Effector memory CD4-positive, alpha-beta T cell (primary cell): ENCODE results near the gene STK25.
A peak's percentile ranks its signal among the peaks of the same experiment; 100 is the strongest.

ENCODE experiments used
- DNase-seq, 3 donors: peaks; one replicate each; pipeline ENCODE4 v3.0.0-alpha.2; 2020
- H3K27ac ChIP-seq: 2 replicates; pipeline ENCODE4 v1.7.0; 2013; ENCODE audit warnings: mild to moderate bottlenecking, low read length, moderate library complexity; ENCODE audit not compliant: insufficient read depth, poor library complexity, severe bottlenecking
- H3K27me3 ChIP-seq: replicated peaks from 2 replicates; pipeline ENCODE4 v1.7.0; 2013; ENCODE audit warnings: mild to moderate bottlenecking, low read length; ENCODE audit not compliant: insufficient read depth, control insufficient read depth, poor library complexity, severe bottlenecking
- H3K36me3 ChIP-seq: 2 replicates; pipeline ENCODE4 v1.7.0; 2013; ENCODE audit warnings: mild to moderate bottlenecking, low read length, moderate library complexity; ENCODE audit not compliant: control insufficient read depth, insufficient read depth
- H3K4me1 ChIP-seq: 2 replicates; pipeline ENCODE4 v1.7.0; 2013; ENCODE audit warnings: low read length, mild to moderate bottlenecking; ENCODE audit not compliant: control insufficient read depth, insufficient read depth, poor library complexity, severe bottlenecking
- H3K4me3 ChIP-seq: 2 replicates; pipeline ENCODE4 v1.7.0; 2013; ENCODE audit warnings: low read length, low read depth, mild to moderate bottlenecking; ENCODE audit not compliant: insufficient read depth, poor library complexity, severe bottlenecking
- H3K9me3 ChIP-seq: 2 replicates; pipeline ENCODE4 v1.7.0; 2013; ENCODE audit warnings: mild to moderate bottlenecking, low read length, moderate library complexity; ENCODE audit not compliant: control insufficient read depth

Gene STK25

GRCh38 chr2:241548451-241548835, 40.1 kb upstream of the STK25 start:
- H3K4me1 ChIP-seq, result no peaks in the 10 kb centered on the region
- H3K27ac ChIP-seq, result no peak overlapping the region
- no peak for DNase-seq
- H3K4me3 ChIP-seq, result no peak overlapping the region
- no peaks in the 10 kb centered on the region for H3K36me3 ChIP-seq
- H3K27me3 ChIP-seq, result peaks cover 3% of the 10 kb centered on the region
- no peaks in the 10 kb centered on the region for H3K9me3 ChIP-seq

GRCh38 chr2:241547781-241548450, 39.5 kb upstream of the STK25 start:
- DNase-seq, result no peak
- Histone ChIP-seq H3K4me1 (no peaks in the 10 kb centered on the region), H3K4me3 (no peak overlapping the region), H3K9me3 (no peaks in the 10 kb centered on the region), H3K36me3 (no peaks in the 10 kb centered on the region), H3K27me3 (peaks cover 3% of the 10 kb centered on the region), H3K27ac (no peak overlapping the region)

- DNase-seq, result no peak
- Histone ChIP-seq H3K9me3 (no peaks in the 10 kb centered on the region), H3K27me3 (peaks cover 3% of the 10 kb centered on the region), H3K36me3 (no peaks in the 10 kb centered on the region), H3K27ac (no peak overlapping the region), H3K4me3 (no peak overlapping the region), H3K4me1 (no peaks in the 10 kb centered on the region)
Observed at GRCh38 chr2:241546771-241547498, 38.6 kb upstream of the STK25 start.

- Histone ChIP-seq H3K4me3 (no peak overlapping the region), H3K27me3 (peaks cover 10% of the 10 kb centered on the region), H3K4me1 (no peaks in the 10 kb centered on the region)
Observed at GRCh38 chr2:241545523-241546473, 37.4 kb upstream of the STK25 start.

GRCh38 chr2:241545106-241545505, 36.7 kb upstream of the STK25 start:
- Histone ChIP-seq H3K4me1 (no peaks in the 10 kb centered on the region), H3K27ac (no peak overlapping the region), H3K4me3 (no peak overlapping the region), H3K36me3 (no peaks in the 10 kb centered on the region), H3K9me3 (no peaks in the 10 kb centered on the region), H3K27me3 (peaks cover 10% of the 10 kb centered on the region)
- DNase-seq, result no peak

More at GRCh38 chr2:241545523-241546473, 37.4 kb upstream of the STK25 start:
- H3K36me3 ChIP-seq, result no peaks in the 10 kb centered on the region
- no peaks in the 10 kb centered on the region for H3K9me3 ChIP-seq
- H3K27ac ChIP-seq, result no peak overlapping the region
- DNase-seq, result no peak

GRCh38 chr2:241542278-241542605, 33.9 kb upstream of the STK25 start:
- Histone ChIP-seq H3K4me1 (no peaks in the 10 kb centered on the region), H3K27me3 (peaks cover 10% of the 10 kb centered on the region), H3K36me3 (no peaks in the 10 kb centered on the region), H3K9me3 (no peaks in the 10 kb centered on the region), H3K4me3 (no peak overlapping the region), H3K27ac (no peak overlapping the region)
- no peak for DNase-seq

GRCh38 chr2:241541564-241542277, 33.3 kb upstream of the STK25 start:
- no peak overlapping the region for H3K27ac ChIP-seq
- DNase-seq, result no peak
- peaks cover 8% of the 10 kb centered on the region for H3K27me3 ChIP-seq
- no peaks in the 10 kb centered on the region for H3K9me3 ChIP-seq
- no peaks in the 10 kb centered on the region for H3K36me3 ChIP-seq
- no peak overlapping the region for H3K4me3 ChIP-seq
- no peaks in the 10 kb centered on the region for H3K4me1 ChIP-seq

GRCh38 chr2:241540771-241541561, 32.6 kb upstream of the STK25 start:
- no peak overlapping the region for H3K4me3 ChIP-seq

GRCh38 chr2:241540401-241540770, 32.0 kb upstream of the STK25 start:
- Histone ChIP-seq H3K27ac (no peak overlapping the region), H3K4me3 (no peak overlapping the region), H3K27me3 (peaks cover 7% of the 10 kb centered on the region), H3K9me3 (no peaks in the 10 kb centered on the region), H3K4me1 (no peaks in the 10 kb centered on the region), H3K36me3 (no peaks in the 10 kb centered on the region)
- no peak for DNase-seq

More at GRCh38 chr2:241540771-241541561, 32.6 kb upstream of the STK25 start:
- H3K9me3 ChIP-seq, result no peaks in the 10 kb centered on the region
- H3K4me1 ChIP-seq, result no peaks in the 10 kb centered on the region
- peaks cover 7% of the 10 kb centered on the region for H3K27me3 ChIP-seq
- no peak overlapping the region for H3K27ac ChIP-seq
- no peaks in the 10 kb centered on the region for H3K36me3 ChIP-seq
- peak; percentile 32 to 53 (median 48) for DNase-seq
